Endometrial microvascular endothelial cells (primary cell): Measurements from ENCODE around the gene ABCB1. TPM values are rescaled to one million over a fixed set of nuclear protein-coding genes. Genes with fewer than 3 reads are reported as not detected.

Experiments
- in situ Hi-C: cut with HindIII; loops from 2 replicates; pipeline ENCODE4 v1.10.0; 2017; ENCODE audit warnings: low sequenced_read_pairs, low pct_unique_long_range_greater_than_20kb; ENCODE audit errors: inconsistent ontology term
- total RNA-seq: library from RNA; depleted of rRNA; stranded (reverse); fragments of >200 nt; gene quantifications from one replicate; pipeline ENCODE4 v1.2.3, GENCODE V29; 2015; ENCODE audit errors: inconsistent ontology term

The ABCB1 gene
- 103 TPM for total RNA-seq

GRCh38 chr7:87600130-87601124 is at the start of gene ABCB1:
ABCB1 (minus strand) TSS chr7:87600884; CDS start chr7:87600184, 700 bp downstream.
- in situ Hi-C loops: no loop called here

- in situ Hi-C loops: no loop called here
These were observed 47.6 kb upstream of the ABCB1 start for GRCh38 chr7:87648316-87648715.

- in situ Hi-C loops: no loop called here
These were observed 44.8 kb upstream of the ABCB1 start for GRCh38 chr7:87645446-87645845.

GRCh38 chr7:87635921-87636320 is 35.2 kb upstream of the ABCB1 start:
- in situ Hi-C loops: no loop called here

GRCh38 chr7:87628780-87629569 is 28.3 kb upstream of the ABCB1 start:
- in situ Hi-C loops: no loop called here

- in situ Hi-C loops: no loop called here
These were observed 26.9 kb upstream of the ABCB1 start for GRCh38 chr7:87627634-87627994.

- in situ Hi-C loops: no loop called here
These were observed 24.4 kb upstream of the ABCB1 start for GRCh38 chr7:87625101-87625500.

- in situ Hi-C loops: no loop called here
These were observed 23.9 kb upstream of the ABCB1 start for GRCh38 chr7:87624628-87625027.

- in situ Hi-C loops: no loop called here
These were observed 14.5 kb upstream of the ABCB1 start for GRCh38 chr7:87615197-87615596.

- in situ Hi-C loops: no loop called here
These were observed 9.2 kb upstream of the ABCB1 start for GRCh38 chr7:87609916-87610315.

GRCh38 chr7:87608431-87608830 is 7.7 kb upstream of the ABCB1 start:
- in situ Hi-C loops: no loop called here

GRCh38 chr7:87604264-87604663 is 3.6 kb upstream of the ABCB1 start:
- in situ Hi-C loops: no loop called here

- in situ Hi-C loops: no loop called here
These were observed 1.3 kb downstream of the ABCB1 start for GRCh38 chr7:87599336-87599735.

GRCh38 chr7:87598234-87599009 is 2.3 kb downstream of the ABCB1 start:
- in situ Hi-C loops: no loop called here

GRCh38 chr7:87596696-87597095 is 4.0 kb downstream of the ABCB1 start:
- in situ Hi-C loops: no loop called here

- in situ Hi-C loops: no loop called here
These were observed 4.5 kb downstream of the ABCB1 start for GRCh38 chr7:87596136-87596535.

- in situ Hi-C loops: no loop called here
These were observed 8.4 kb downstream of the ABCB1 start for GRCh38 chr7:87592300-87592699.

GRCh38 chr7:87591211-87591610 is 9.5 kb downstream of the ABCB1 start:
- in situ Hi-C loops: no loop called here

- in situ Hi-C loops: no loop called here
These were observed 10.1 kb downstream of the ABCB1 start for GRCh38 chr7:87590578-87590977.
